ENCODE data around the gene TMEM101. TPM values are rescaled to one million over a fixed set of nuclear protein-coding genes. Genes with fewer than 3 reads are reported as not detected.
"Not testable (repeated sequence)": the region's sequence is repeated elsewhere in the genome, so short reads cannot be mapped to it uniquely, and the experiment has no call there.

Gene TMEM101
- total RNA-seq, 1 donor from 2014 or later, result 117 TPM

DNA sequence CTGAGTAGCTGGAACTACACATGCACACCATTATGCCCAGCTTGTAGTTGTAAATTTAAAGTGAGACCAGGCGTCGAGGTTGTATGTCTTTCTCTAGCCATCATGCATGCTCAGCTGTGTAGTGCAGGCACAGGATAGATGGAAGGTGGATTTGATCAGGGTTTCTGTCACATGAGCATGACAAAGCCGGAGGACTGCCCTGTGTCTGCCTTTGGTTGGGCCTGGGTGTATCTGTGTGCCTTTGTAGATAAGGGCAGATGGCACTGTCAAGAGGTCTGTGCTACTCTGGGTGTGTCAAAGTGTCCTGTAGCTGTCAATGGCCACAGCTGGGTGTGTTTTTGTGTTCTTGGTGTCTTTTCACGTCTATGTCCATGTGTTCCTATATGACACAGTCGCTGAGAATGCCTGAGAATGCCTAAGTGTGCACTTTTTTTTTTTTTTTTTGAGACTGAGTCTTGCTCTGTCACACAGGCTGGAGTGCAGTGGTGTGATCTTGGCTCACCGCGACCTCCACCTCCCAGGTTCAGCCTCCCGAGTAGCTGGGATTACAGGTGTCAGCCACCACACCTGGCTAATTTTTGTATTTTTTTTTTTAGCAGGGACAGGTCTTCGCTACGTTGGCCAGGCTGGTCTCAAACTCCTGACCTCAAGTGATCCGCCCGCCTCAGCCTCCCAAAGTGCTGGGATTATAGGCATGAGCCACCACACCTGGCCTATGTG lies 14.5 kb downstream of the TMEM101 start:
- no peak for DNase-seq

DNA sequence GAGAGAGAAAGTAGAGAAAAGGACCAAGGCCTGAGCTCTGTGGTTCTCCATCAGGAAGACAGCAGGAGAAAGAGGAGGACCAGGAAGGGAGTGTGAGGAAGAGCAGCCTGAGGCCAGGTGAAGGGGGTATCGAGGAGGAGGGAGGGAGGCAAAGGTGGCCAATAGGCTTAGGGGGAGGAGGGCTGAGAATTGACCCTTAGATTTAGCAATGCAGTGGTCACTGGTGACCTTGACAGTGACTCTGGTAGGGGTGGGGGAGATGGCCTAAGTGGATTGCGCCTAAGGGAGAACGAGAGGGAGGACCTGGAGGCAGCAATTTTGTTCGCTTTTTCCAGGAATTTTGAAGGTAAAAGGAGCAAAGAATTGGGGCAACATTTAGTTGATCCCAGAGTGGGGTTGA lies 15.7 kb downstream of the TMEM101 start:
- DNase-seq, result no peak

DNA sequence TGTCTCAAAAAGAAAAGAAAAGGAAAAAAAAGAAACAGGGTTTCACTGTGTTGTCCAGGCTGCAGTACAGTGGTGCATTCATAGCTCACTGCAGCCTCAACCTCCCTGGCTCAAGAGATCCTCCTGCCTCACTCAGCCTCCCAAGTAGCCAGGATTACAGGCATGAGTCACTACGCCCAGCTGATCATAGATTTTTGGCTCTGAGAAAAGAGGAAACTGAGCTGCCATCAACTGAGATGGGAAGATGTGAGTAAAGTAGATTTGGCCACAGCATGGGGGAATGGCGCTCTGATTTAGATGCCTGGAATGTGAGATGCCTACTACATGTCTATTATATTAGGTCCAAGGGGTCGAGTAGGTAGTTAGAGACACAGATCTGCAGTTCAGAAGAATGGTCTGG lies 16.2 kb downstream of the TMEM101 start:
- peak; percentile 65 for DNase-seq

DNA sequence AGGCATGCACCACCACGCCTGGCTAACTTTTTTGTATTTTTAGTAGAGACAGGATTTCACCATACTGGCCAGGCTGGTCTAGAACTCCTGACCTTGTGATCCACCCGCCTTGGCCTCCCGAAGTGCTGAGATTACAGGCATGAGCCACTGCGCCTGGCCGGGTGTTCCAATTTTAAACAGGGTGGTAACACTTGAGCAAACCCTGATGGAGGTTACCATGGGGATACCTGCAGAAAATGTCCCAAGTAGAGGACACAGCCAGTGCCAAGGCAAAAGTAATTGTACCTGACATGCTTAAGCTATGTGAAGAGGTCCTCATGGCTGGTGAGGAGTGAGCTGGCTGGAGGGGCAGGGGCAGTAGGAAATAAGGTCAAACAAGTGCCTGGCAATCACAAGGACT lies 17.6 kb downstream of the TMEM101 start:
- not testable (repeated sequence) for DNase-seq

DNA sequence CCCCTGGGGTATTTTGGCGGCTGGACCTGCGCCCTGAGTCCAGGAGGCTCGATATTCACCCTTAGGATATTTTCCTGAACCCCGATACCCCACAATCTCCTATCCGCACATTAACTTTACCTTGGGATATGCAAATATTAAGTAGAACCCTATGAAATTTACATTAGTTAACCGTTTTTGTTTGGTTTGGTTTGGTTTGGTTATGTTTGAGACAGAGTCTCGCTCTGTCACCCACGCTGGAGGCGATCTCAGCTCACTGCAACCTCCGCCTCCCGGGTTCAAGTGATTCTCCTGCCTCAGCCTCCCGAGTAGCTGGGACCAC lies 19.7 kb downstream of the TMEM101 start:
- DNase-seq, result no peak

DNA sequence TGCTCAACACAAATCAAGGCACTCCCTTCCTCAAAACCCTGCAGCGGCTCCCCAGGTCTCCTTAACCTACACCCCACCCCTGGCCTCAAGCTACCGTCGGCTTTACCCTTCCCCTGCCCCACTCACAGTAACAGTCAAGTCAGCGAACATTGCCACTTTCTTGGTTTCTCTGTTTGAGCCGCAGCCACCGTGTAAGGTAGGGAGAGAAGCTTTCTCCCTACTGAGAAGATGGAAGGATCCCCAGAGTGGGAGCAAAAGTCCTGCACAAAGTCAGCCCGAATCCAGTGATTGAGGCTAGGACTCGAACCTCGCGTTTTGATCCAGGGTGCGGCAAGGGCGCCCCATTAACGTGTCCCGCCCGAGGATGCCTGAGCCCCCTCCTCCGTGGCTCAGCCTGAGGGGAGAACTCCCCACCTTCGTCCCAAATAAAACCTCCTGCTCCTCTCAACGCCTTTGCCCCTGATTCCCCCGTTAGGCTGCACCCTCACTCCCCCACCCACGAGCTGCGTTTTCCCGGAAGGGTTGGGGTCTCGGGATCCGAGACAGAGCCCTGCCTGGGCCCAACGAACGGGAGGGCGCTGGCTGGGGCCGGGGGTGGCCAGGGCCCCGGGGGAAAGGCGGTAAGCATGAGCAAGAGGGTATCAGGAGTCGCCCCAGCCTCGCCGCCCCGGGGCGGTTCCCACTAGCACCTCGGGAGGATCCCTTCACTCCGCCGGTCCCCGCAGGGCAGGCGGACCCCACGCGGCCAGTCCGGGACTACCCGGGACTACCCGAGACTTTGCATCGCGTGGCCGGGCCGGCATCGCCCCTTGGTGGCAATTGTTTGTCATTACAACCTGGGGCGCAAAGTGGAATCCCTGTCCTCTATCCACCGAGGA lies 20.3 kb downstream of the TMEM101 start:
- peak; percentile 76 for DNase-seq

DNA sequence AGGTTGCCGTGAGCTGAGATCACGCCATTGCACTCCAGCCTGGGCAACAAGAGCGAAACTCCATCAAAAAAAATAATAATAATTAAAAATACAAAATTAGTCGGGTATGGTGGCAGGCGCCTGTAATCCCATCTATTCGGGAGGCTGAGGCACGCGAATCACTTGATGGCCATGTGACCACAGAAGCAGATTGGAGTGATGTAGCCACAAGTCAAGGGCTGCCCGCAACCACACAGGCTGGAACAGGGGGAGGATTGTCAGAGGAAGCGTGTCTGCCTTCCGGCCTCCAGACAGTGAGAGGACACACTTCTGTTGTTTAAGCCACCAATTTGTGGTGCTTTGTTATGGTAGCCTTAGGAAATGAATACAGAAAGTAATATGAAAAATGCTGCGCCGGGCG lies 22.1 kb downstream of the TMEM101 start:
- no peak for DNase-seq

DNA sequence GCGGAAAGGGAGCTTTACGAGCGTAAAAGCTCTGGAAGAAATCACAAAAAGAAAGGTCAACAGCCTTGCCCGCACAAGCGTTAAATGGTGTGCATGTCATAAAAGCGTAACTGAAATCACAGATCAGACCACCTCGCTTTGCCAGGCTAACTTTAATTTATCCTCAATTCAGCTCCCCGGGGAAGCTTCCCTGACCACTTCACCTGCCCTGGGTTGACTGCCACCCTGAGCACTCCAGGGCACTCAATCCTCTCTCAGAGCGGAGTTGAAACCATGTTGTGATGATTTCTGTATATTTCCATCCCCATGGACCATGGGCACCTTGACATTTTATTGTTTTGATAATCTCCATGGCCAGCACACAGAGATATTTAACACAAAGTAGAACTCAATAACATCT lies 26.5 kb downstream of the TMEM101 start:
- DNase-seq, result no peak

DNA sequence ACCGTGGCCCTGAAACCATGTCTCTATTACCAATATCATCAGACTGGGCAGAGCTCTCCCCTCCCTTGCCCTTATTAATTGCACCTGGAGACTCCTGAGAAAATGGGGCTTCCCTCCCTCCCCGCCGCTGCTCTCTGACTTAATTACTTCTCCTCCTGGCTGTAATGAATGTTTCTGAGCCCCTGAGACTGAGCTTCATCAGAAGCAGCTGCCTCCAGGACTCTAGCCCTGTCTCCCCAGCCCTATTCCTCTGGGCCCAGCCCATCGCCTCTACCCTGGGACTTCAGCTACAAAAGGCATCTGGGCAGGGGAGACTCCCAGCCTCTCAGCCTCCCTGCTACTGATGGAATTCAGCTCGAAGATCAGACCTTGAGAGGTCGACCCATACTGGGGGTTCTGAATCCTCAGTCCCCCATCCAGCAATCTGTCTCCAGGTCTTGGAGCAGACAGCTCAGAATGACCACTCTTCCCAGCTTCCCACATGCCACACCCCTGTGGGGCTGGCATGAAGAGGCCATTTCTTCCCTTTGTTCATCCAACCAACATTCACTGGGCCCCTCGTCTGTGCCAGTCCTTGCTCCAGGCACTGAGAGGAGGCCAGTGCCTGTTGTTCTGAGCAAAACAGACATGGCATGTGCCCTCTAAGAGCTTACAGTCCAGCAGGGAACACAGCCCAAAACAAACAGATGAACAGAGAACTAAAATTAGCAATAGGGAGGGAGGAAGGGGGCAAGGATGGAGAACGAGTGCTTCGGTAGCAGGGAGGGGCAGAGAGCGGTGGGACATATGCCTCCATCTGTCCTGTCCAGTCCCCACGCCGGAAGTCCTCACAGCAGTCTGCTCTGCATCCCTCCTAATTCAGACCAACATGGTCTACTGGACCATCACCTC lies 27.4 kb downstream of the TMEM101 start:
- DNase-seq, result no peak

DNA sequence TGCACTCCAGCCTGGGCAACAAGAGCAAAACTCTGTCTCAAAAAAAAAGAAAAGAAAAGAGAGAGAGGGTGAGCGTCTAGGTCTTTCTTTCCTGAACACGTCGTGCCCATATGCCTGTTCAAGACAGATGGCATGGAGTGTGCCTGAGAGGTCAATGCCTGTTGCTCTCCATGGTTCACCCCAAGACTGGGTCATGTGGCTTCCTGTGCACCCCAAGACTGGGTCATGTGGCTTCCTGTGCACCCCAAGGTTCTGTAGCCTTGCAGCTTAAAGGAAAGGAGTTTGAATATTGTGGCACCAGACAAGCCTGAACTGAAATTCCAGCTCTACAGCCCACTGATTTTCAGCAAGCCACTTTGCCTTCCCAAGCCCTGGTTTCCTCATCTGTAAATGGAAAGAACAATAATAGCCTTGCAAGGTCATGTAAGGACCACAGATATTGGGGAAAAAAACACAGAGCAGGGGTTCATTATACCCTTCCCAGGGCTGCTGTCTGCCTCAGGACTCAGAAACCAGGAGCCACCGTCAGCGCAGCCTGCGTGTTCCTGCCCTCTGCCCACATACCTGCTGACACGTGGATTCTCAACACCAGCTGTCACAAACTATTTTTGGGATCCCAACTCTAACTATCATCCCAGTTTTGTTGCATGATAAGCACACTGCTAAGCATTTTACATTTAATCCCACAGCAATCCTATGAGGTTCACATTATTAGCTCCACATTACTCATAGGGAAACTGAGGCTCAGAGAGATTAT lies 28.4 kb downstream of the TMEM101 start:
- no peak for DNase-seq

DNA sequence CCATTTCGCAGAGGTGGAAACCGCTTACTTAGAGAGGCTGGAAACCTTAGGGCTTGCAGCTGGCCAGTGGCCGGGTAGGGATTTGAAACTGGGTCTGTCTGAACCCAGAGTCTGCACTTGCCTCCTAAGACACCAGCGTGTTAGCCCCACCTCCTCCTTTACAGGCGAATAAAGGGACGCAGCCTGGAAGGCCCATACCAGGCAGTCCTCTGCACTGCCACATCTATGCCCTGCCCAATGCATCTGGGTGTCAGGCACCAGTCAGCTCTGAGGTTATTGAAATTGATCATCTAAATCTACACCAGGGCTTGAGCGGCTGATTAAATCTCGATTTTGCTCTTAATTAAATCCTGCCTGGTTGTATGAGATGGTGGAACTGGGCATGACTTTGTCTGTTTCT lies 30.2 kb downstream of the TMEM101 start:
- no peak for DNase-seq

DNA sequence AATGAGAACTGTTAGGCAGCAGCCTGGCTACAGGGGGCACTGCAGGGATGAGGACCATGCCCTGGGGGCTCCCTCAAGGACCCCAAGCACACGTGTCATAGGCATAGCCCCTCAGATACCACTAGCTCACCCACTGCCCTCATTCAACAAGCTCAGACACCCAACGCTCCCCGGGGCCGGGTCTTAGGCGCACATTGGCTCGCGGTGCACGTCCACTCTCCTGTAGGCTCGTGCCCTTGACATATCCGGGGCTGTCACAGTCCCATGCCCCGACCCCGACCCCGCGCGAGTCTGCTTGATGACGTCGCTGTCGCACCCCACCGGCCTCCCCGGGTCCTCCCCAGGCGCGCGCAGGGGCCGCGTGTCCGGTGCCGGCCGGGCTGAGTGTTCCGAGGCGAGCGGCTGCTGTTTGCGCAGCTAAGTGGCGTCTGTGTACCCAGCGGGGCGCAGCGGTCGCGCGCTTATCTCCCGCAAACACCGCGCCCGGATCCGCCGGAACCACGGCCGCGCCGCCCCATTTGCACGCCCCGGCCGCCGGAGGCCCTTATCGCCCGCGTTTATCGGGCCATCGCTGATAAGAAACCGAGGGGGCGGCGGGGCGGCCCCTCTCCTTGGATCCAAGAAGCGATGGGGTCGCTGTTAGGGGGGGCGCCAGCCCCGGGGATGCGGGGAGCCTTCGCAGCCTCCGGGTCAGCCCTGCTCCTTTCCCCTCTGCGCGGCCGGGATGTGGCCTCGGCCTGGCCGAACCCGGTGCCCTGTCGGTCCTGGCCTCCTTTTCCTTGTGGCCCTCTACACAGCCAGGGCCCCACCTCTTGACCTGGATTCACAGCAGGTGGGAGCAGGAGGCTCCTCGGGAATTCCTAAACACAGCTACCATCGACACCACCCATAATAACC lies 31.0 kb downstream of the TMEM101 start:
- DNase-seq, result peak; percentile 36

DNA sequence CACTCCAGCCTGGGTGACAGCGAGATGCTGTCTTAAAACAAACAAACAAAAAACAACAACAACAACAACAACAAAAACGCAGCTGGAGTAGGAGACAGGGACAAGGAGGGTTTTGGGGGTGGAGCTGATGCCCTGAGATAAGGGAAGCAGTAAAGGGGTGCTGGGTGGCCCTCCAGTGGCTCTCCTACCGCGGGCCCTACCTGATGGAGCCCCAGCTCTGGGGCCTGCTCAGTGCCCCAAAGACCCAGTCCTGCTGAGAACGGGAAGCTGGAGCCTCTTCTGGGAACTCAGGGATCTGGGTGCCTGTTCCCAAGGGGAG lies 31.6 kb downstream of the TMEM101 start:
- DNase-seq, result no peak

DNA sequence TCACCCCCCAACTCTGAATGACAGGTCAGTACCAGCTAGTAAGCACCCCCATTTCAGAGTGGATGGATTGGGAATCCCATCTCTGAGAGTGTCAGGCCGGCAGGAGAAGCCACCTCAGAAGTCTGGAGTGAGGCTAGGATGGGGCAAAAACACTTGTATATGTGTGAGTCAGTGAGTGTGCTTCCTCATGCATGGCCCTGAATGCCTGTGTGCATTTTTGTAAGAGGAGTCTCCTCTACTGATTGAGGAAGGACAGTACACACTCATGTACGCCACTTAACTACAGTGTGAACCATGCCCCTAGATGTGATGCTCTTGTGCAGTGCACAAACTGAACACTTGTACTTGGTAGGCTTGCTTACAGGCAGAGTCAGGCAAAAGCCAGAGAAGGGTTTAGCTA lies 32.6 kb downstream of the TMEM101 start:
- no peak for DNase-seq

DNA sequence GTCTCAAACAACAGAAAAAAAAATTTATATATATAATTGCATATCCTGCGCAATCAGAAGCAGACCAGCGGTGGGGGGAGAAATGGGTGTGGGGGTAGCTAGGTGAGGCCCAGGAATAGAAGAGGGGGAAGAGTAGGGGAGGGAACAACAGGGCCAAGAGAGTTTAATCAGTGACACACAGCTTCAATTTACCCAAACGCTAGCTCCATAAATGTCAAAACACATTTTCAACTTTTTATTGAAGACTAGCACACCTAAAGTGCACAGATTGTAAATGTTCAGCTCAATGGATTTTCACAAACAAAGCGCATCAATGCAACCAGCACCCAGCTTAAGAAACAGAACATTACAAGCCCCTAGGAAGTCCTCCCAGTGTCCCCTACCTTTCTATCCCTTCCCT lies 35.1 kb downstream of the TMEM101 start:
- DNase-seq, result no peak

DNA sequence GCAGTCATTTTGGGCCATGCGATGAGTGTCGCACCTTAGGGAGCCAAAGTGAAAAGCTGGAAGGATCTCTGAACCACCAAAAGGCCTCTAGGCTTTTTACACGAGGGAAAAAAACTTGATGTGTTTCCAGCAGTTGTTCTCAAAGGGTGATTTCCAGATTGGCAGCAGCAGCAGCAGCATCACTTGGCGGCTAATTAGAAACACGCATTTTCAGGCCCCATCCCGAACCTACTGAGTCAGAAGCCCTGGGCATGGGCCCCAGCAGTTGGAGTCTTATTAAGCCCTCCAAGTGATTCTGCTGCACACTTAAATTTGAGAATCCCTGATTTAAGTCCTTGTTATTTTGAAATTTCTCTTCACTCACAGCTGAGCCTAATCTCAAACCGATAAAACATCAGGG lies 35.8 kb downstream of the TMEM101 start:
- no peak for DNase-seq

DNA sequence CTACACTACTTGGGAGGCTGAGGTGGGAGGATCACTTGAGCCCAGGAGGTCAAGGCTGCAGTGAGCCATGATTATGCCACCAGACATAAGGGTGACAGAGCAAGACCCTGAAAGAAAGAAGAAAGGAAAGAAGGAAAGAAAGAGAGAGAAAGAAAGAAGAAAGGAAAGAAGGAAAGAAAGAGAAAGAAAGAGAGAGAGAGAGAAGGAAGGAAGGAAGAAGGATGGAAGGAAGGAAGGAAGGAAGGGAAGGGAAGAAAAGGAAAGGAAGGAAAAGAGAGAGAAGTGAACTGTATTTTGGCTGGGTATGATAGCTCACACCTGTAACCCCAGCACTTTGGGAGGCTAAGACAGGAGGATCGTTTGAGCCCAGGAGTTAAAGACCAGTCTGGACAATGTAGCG lies 36.7 kb downstream of the TMEM101 start:
- DNase-seq, result no peak

DNA sequence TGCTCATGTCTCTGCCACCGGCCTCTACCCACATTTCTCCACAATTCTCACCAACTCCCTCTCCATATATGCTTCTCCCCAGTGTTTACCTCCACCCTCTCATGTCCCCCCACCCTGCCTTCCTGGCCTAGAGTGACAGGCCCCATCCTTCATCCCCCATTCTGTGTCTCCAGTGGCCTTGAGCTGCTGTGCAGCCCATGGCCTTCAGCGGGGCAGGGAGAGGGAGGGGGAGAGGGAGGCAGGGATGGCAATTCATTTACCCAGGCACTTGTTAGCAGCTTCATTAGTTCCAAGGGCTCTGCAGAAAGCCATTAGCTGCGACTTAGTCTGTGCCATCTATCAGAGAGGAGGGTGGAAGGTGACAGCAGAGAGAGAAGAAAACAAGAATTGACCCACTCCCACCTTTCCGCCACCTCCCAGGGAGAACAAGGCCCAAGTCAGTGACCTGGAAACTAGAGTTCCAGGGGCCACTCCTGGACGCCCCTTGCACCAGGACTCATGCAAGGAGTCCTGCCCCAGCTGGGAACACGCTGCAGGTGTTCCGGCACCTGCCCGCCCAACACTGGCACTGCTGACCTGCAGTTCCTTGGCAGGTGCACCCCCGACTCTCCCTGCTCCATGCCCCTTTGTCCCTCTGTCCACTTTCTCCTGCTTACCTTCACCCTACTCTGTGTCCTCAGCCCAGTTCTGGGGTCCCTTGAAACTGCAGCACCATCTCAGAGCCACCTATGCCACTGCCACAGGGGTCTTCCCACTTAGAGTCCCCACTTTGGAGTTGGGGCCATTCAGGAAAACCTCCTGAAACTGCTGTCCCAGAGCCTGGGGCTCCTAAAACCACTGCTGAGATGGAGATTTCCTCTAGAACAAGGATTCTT lies 37.6 kb downstream of the TMEM101 start:
- DNase-seq, result no peak

DNA sequence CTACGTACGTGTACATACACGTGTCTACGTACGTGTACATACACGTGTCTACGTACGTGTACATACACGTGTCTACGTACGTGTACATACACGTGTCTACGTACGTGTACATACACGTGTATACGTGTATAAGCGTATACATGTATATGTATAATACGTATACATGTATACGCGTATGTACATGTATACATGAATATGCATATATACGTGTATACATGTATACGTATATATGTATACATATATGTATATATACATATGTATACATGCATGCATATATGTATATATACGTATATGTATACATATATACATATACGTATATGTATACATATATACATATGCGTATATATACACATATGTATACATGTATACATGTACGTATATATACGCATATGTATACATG lies 38.9 kb downstream of the TMEM101 start:
- no peak for DNase-seq
